HepG2 (cell line): ENCODE data around the gene ZNF334.

Experiments
- CTCF ChIP-seq: sonication (generic); formaldehyde crosslinking; IDR thresholded peaks from 2 replicates; pipeline ENCODE4 v1.5.0; 2020; ENCODE audit warnings: mild to moderate bottlenecking, missing genetic modification reagents, moderate library complexity
- PATZ1 ChIP-seq: sonication (generic); formaldehyde crosslinking; IDR thresholded peaks from 2 replicates; pipeline ENCODE4 v1.4.0; 2020; ENCODE audit warnings: missing genetic modification reagents
- SSRP1 ChIP-seq: IDR thresholded peaks from 2 replicates; pipeline ENCODE4 v1.6.1; 2016; ENCODE audit warnings: control low read depth
- ZNF354B ChIP-seq: sonication (generic); formaldehyde crosslinking; IDR thresholded peaks from 2 replicates; pipeline ENCODE4 v1.8.0; 2022; ENCODE audit warnings: mild to moderate bottlenecking, missing genetic modification reagents

GRCh38 chr20:46554828-46555227 is 41.5 kb upstream of the ZNF334 start:
- TF ChIP-seq PATZ1 (CRISPR knock-in tag) (no peak), CTCF (CRISPR knock-in tag) (no peak), ZNF354B (no peak), SSRP1 (CRISPR knock-in tag) (no peak)
